Neutrophil (primary cell): ENCODE data around the gene FOXA3.

Experiments
- H3K27ac ChIP-seq: fragments of 200-600 bp; sonication (generic); 2 replicates; pipeline ENCODE4 v1.5.1; 2016; ENCODE audit warnings: mild to moderate bottlenecking, moderate library complexity
- H3K27me3 ChIP-seq: fragments of 200-600 bp; sonication (generic); 2 replicates; pipeline ENCODE4 v1.6.0; 2016; ENCODE audit warnings: mild to moderate bottlenecking
- H3K36me3 ChIP-seq: fragments of 200-600 bp; sonication (generic); 2 replicates; pipeline ENCODE4 v1.5.1; 2017
- H3K4me1 ChIP-seq, 2 experiments: fragments of 200-600 bp in 1 of 2; sonication (generic) in 1 of 2; 1 replicate in 1 of 2; 2 replicates in 1 of 2; pipeline versions ENCODE4 v1.5.1 to v1.6.1; 2013 to 2016; ENCODE audit warnings: low read depth in 1 of 2, low read length in 1 of 2, mild to moderate bottlenecking in 1 of 2, moderate library complexity in 1 of 2; ENCODE audit not compliant: control insufficient read depth in 1 of 2, insufficient read depth in 1 of 2
- H3K4me3 ChIP-seq, 2 experiments: fragments of 200-600 bp in 1 of 2; sonication (generic) in 1 of 2; 1 replicate in 1 of 2; 2 replicates in 1 of 2; pipeline ENCODE4 v1.5.1; 2013 to 2016; ENCODE audit warnings: low read depth in 1 of 2, low read length in 1 of 2, mild to moderate bottlenecking in 1 of 2, moderate library complexity in 1 of 2
- H3K9me3 ChIP-seq: fragments of 200-600 bp; sonication (generic); 2 replicates; pipeline ENCODE4 v1.5.1; 2016
- TF ChIP-seq, protein P1 (sequence below): fragments of 200-600 bp; sonication (generic); IDR thresholded peaks from 2 replicates; pipeline ENCODE4 v1.5.1; 2016; ENCODE audit warnings: antibody characterized with exemption

Gene FOXA3

DNA sequence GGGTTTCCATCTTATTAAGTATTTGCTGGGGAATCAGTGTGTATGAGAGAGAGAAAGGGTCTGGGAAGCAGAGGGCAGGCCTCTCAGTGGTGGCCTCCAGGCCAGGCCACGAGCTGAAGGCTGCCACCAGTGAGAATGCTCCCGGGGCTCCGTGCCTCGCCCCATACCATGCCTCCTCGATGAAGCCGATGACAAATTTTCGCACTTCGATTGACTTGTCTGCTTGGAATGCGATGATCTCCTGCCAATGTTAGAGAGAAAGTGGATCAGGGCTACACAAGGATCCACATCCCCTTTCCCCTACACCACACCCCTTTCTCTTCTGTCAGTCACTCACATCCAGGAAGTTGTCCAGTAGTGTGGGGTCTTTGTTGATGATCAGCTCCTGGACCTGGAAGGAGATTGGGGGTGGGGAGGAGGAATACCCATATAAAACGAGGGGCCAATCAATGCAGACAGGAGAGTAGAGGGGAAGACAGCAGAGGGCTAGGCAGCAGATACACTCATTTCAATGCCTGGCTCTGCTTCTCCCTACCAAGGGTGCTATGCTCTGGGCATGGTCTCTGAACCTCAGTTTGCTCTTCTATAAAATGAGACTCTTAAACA, 11.9 kb upstream of the FOXA3 start:
- peaks cover 77% of the 10 kb centered on the region for H3K36me3 ChIP-seq
- no peaks in the 10 kb centered on the region for H3K27me3 ChIP-seq
- H3K4me1 ChIP-seq: no peaks in the 10 kb centered on the region
- no peak overlapping the region for H3K4me3 ChIP-seq
- no peaks in the 10 kb centered on the region for H3K9me3 ChIP-seq
- TF ChIP-seq, protein P1, sequence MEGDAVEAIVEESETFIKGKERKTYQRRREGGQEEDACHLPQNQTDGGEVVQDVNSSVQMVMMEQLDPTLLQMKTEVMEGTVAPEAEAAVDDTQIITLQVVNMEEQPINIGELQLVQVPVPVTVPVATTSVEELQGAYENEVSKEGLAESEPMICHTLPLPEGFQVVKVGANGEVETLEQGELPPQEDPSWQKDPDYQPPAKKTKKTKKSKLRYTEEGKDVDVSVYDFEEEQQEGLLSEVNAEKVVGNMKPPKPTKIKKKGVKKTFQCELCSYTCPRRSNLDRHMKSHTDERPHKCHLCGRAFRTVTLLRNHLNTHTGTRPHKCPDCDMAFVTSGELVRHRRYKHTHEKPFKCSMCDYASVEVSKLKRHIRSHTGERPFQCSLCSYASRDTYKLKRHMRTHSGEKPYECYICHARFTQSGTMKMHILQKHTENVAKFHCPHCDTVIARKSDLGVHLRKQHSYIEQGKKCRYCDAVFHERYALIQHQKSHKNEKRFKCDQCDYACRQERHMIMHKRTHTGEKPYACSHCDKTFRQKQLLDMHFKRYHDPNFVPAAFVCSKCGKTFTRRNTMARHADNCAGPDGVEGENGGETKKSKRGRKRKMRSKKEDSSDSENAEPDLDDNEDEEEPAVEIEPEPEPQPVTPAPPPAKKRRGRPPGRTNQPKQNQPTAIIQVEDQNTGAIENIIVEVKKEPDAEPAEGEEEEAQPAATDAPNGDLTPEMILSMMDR: no peak
- no peak overlapping the region for H3K27ac ChIP-seq

DNA sequence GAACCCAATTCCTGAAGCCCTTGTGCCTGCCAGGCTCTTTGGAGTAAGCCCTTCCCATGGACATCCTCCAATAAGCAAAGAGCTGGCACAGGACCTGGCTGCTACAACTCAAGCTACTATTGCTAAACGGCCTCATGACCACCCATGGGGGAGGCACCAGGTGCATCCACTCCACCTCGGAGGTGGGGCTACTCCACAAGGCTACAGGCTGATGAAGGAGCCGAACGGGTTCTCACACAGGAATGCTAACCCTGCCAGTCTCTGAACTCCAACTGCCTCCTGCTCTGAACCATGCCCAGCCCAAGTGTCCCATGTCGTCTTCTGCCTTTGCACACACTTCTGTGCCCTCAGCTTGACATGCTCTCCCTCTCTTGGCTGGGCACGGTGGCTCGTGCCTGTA, 11.1 kb upstream of the FOXA3 start:
- Histone ChIP-seq H3K4me1 (no peaks in the 10 kb centered on the region), H3K9me3 (no peaks in the 10 kb centered on the region), H3K36me3 (peaks cover 70% of the 10 kb centered on the region), H3K4me3 (no peak overlapping the region), H3K27ac (no peak overlapping the region), H3K27me3 (no peaks in the 10 kb centered on the region)
- TF ChIP-seq, protein P1: no peak

DNA sequence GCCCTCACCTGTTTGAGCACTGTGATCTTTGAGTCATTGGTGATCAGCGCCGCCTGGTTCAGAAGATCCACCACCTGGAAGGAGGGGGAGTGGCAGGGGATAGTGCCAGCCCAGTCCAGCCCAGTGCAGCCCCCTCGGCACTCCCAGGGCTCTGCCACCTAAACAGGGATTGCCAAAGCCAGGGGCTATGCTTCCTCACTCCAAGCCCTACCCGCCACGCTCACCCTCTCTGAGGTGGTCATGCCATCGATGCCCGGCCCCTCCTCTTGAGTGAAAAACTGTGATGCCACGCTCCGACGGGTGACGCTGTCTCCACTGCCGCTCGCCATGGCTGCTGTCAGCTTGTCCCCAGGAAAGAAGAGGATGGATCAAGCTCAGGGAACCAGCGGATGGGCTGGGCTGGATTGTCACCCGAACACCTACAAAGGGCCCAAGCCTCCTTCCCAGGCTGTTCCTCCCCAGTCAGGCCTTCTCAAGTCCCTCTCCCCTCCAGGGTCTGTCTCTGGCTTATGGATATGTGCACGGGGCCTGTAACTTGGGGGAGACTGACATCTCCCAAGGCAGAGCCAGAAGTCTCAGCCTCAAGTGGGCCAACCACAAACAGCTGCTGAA, 9.9 kb upstream of the FOXA3 start:
- H3K4me3 ChIP-seq: no peak overlapping the region
- no peaks in the 10 kb centered on the region for H3K27me3 ChIP-seq
- H3K9me3 ChIP-seq: no peaks in the 10 kb centered on the region
- TF ChIP-seq, protein P1: no peak
- peaks cover 58% of the 10 kb centered on the region for H3K36me3 ChIP-seq
- H3K27ac ChIP-seq: no peak overlapping the region
- H3K4me1 ChIP-seq: no peaks in the 10 kb centered on the region

GRCh38 chr19:45860359-45861259, 3.5 kb upstream of the FOXA3 start:
- peaks cover 5% of the 10 kb centered on the region for H3K36me3 ChIP-seq
- peaks cover 18 to 20% of the 10 kb centered on the region in 2 experiments for H3K4me1 ChIP-seq
- H3K4me3 ChIP-seq: no peak overlapping the region
- H3K27ac ChIP-seq: no peak overlapping the region
- TF ChIP-seq, protein P1: no peak
- H3K27me3 ChIP-seq: peaks cover 25% of the 10 kb centered on the region
- H3K9me3 ChIP-seq: no peaks in the 10 kb centered on the region

DNA sequence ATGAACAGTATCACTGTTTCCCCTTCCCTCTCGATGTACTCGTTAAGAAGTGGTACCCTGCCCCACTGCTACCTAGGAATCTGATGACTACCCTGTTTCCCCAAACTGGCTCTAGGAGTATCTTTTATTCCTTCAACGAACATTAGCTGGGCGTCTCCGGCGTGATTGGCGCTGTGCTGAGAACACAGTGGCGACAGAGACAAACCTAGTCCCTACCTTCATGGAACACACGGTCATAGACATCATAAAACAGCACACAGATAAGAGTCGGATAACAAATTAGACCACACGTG, 1.9 kb upstream of the FOXA3 start:
- TF ChIP-seq, protein P1: no peak

More for the DNA sequence above, 1.9 kb upstream of the FOXA3 start:
- H3K4me3 ChIP-seq: peak overlapping the region; percentile 78 to 87
- peaks cover 41% of the 10 kb centered on the region for H3K27me3 ChIP-seq
- H3K9me3 ChIP-seq: no peaks in the 10 kb centered on the region
- peaks cover 18 to 20% of the 10 kb centered on the region in 2 experiments for H3K4me1 ChIP-seq
- H3K27ac ChIP-seq: peak overlapping the region; percentile 73
- no peaks in the 10 kb centered on the region for H3K36me3 ChIP-seq
